T-cell (primary cell): Measurements from ENCODE around the gene GET4. TPM values are rescaled to one million over a fixed set of nuclear protein-coding genes. Genes with fewer than 3 reads are reported as not detected.

Source experiments
- ATAC-seq, 4 experiments: fragments of 200-7000 bp in 3 of 4; fragments of 150-1000 bp in 1 of 4; cut with Tn5 transposase; replicated peaks in 1 of 4; 1 replicate in 3 of 4; 2 replicates in 1 of 4; pipeline ENCODE4 v1.10.0; 2021; ENCODE audit warnings: moderate library complexity in 3 of 4, mild to moderate bottlenecking in 2 of 4, moderate number of reproducible peaks in 1 of 4
- CTCF ChIA-PET, 2 donors: fragments of 300-600 bp; sonication (Branson Sonifier 250); formaldehyde crosslinking; loops; one replicate each; lab custom pipeline; 2022; ENCODE audit warnings: antibody characterized with exemption in 2 of 2; lab: Charles Lee
- POLR2A ChIA-PET, 2 donors: fragments of 300-600 bp; sonication (Branson Sonifier 250); formaldehyde crosslinking; loops; one replicate each; lab custom pipeline; 2022; ENCODE audit warnings: antibody characterized with exemption in 2 of 2; lab: Charles Lee
- DNase-seq, 35 experiments: peaks; one replicate each; pipeline versions ENCODE4 v3.0.0 to v3.0.0-alpha.2; 2013 to 2023
- H3K27ac ChIP-seq: one replicate; pipeline ENCODE4 v1.5.1; 2013; ENCODE audit warnings: low read length
- H3K27me3 ChIP-seq, 2 experiments: replicated peaks in 1 of 2; 1 replicate in 1 of 2; 2 replicates in 1 of 2; pipeline versions ENCODE4 v1.6.1 to v1.7.0; 2013; ENCODE audit warnings: low read length in 1 of 2, mixed read lengths in 1 of 2; ENCODE audit not compliant: control insufficient read depth in 2 of 2, insufficient read depth in 2 of 2; ENCODE audit errors: extremely low read depth in 1 of 2
- H3K36me3 ChIP-seq, 2 donors: 1 replicate in 1 of 2; 2 replicates in 1 of 2; pipeline versions ENCODE4 v1.6.1 to v1.7.0; 2013; ENCODE audit warnings: low read length in 1 of 2; ENCODE audit not compliant: control insufficient read depth in 2 of 2, insufficient read depth in 1 of 2; ENCODE audit errors: extremely low read depth in 1 of 2
- H3K4me1 ChIP-seq, 2 experiments: 1 replicate in 1 of 2; 2 replicates in 1 of 2; pipeline versions ENCODE4 v1.6.1 to v1.7.0; 2013; ENCODE audit warnings: low read length in 2 of 2, mixed read lengths in 1 of 2; ENCODE audit not compliant: insufficient read depth in 2 of 2, control insufficient read depth in 1 of 2; ENCODE audit errors: extremely low read depth in 1 of 2
- H3K4me3 ChIP-seq, 2 donors: 1 replicate in 1 of 2; 2 replicates in 1 of 2; pipeline versions ENCODE4 v1.5.1 to v1.7.0; 2013; ENCODE audit warnings: mild to moderate bottlenecking in 2 of 2, low read length in 1 of 2, moderate library complexity in 1 of 2; ENCODE audit not compliant: control insufficient read depth in 1 of 2; ENCODE audit errors: extremely low read depth in 1 of 2
- H3K9me3 ChIP-seq: 2 replicates; pipeline ENCODE4 v1.7.0; 2013
- H3K27ac Mint-ChIP-seq, 2 donors: one replicate each; pipeline ENCODE4 v1.8.0; 2020 to 2021; ENCODE audit warnings: mild to moderate bottlenecking in 2 of 2, mixed read lengths in 2 of 2
- H3K27me3 Mint-ChIP-seq, 2 donors: one replicate each; pipeline ENCODE4 v1.8.0; 2021 to 2022; ENCODE audit warnings: mixed read lengths in 2 of 2
- H3K36me3 Mint-ChIP-seq: one replicate; pipeline ENCODE4 v1.8.0; 2021; ENCODE audit warnings: mixed read lengths
- H3K4me1 Mint-ChIP-seq, 3 donors: one replicate each; pipeline ENCODE4 v1.8.0; 2020 to 2022; ENCODE audit warnings: mixed read lengths in 3 of 3, mild to moderate bottlenecking in 1 of 3
- H3K4me3 Mint-ChIP-seq, 3 donors: one replicate each; pipeline ENCODE4 v1.8.0; 2020 to 2022; ENCODE audit warnings: mild to moderate bottlenecking in 3 of 3, mixed read lengths in 3 of 3, moderate library complexity in 3 of 3
- H3K9me3 Mint-ChIP-seq, 3 donors: one replicate each; pipeline ENCODE4 v1.8.0; 2020 to 2022; ENCODE audit warnings: mixed read lengths in 3 of 3
- WGBS: methylation state at CpG from one replicate; pipeline ENCODE4 v1.1.5; 2013; ENCODE audit warnings: missing lambda C conversion rate; ENCODE audit not compliant: insufficient coverage; 5-methylcytosine and 5-hydroxymethylcytosine counted together
- total RNA-seq, 35 experiments: library from RNA in 6 of 35; stranded (reverse) in 6 of 35; fragments of 120-200 nt in 1 of 35; gene quantifications; one replicate each; pipeline versions ENCODE4 v1.2.1 to v1.2.4 and lab custom pipeline; 2013 to 2026

GET4 gene
- total RNA-seq, 5 donors from 2014 or later (not counting 1 experiment from before 2014, with no cell fraction given) = 52.2 to 76.4 (median 54.7) TPM

- peak overlapping the region; percentile 72 for H3K27ac ChIP-seq
- peaks cover 8 to 47% (median 32%) of the 10 kb centered on the region in 3 donors for H3K4me1 Mint-ChIP-seq
Observed at GRCh38 chr7:926061-927030, 50.0 kb downstream of the GET4 start.

GRCh38 chr7:927031-927671 lies 50.8 kb downstream of the GET4 start:
- Histone ChIP-seq H3K4me1 (peaks cover 15 to 78% of the 10 kb centered on the region in 2 experiments), H3K36me3 (no peaks in the 10 kb centered on the region), H3K27me3 (no peaks in the 10 kb centered on the region), H3K27ac (no peak overlapping the region), H3K4me3 (no peak overlapping the region), H3K9me3 (no peaks in the 10 kb centered on the region)
- Mint-ChIP-seq H3K9me3 (no peaks in the 10 kb centered on the region), H3K27me3 (no peaks in the 10 kb centered on the region), H3K36me3 (no peaks in the 10 kb centered on the region), H3K27ac (peak overlapping the region; percentile 5 to 55), H3K4me1 (peaks cover 7 to 40% (median 28%) of the 10 kb centered on the region in 3 donors), H3K4me3 (no peak overlapping the region)
- peak in 1 of 35 experiments; percentile 2 for DNase-seq
- WGBS = 88% methylated on average over 16 of the region's 21 CpGs
- ATAC-seq = no peak
- ChIA-PET POLR2A (no interaction called here), CTCF (no interaction called here)

More at GRCh38 chr7:926061-927030, 50.0 kb downstream of the GET4 start:
- H3K4me1 ChIP-seq = peaks cover 20 to 86% of the 10 kb centered on the region in 2 experiments
- no peaks in the 10 kb centered on the region for H3K27me3 ChIP-seq
- CTCF ChIA-PET = no interaction called here
- H3K9me3 ChIP-seq = no peaks in the 10 kb centered on the region
- no peaks in the 10 kb centered on the region for H3K36me3 ChIP-seq
- H3K27me3 Mint-ChIP-seq = no peaks in the 10 kb centered on the region
- peak in 2 of 35 experiments; percentile 1 to 2 for DNase-seq
- H3K27ac Mint-ChIP-seq = peak overlapping the region in 1 of 2 donors; percentile 69
- H3K4me3 ChIP-seq = no peak overlapping the region
- H3K9me3 Mint-ChIP-seq = no peaks in the 10 kb centered on the region
- ATAC-seq = no peak
- no peaks in the 10 kb centered on the region for H3K36me3 Mint-ChIP-seq
- POLR2A ChIA-PET = no interaction called here
- no peak overlapping the region for H3K4me3 Mint-ChIP-seq
- 87% methylated on average over 38 of the region's 47 CpGs for WGBS

DNA sequence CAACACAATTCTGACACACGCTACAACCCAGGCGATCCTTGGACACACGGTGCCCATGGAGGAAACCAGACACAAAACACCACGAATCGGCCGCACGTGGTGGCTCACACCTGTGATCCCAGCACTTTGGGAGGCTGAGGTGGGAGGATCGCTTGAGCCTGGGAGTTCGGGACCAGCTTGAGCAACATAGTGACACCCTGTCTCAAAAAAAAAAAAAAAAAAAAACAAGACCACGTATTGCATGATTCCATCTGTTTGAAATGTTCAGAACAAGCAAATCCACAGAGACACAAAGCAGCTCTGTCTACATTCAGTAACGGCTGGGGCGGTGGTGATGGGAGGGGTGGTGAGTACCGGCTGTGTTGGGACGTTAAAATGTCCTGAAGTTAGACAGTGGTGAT lies 53.0 kb downstream of the GET4 start:
- no peaks in the 10 kb centered on the region for H3K27me3 Mint-ChIP-seq
- DNase-seq (no peak), ATAC-seq (no peak)
- H3K36me3 Mint-ChIP-seq = no peaks in the 10 kb centered on the region
- peaks cover 0 to 28% (median 17%) of the 10 kb centered on the region in 3 donors for H3K4me1 Mint-ChIP-seq
- H3K27me3 ChIP-seq = no peaks in the 10 kb centered on the region
- H3K9me3 ChIP-seq = no peaks in the 10 kb centered on the region
- H3K27ac Mint-ChIP-seq = peak overlapping the region; percentile 52 to 75
- CTCF ChIA-PET = no interaction called here
- H3K36me3 ChIP-seq = no peaks in the 10 kb centered on the region
- H3K4me3 ChIP-seq = no peak overlapping the region
- H3K4me1 ChIP-seq = peaks cover 3 to 58% of the 10 kb centered on the region in 2 experiments
- H3K27ac ChIP-seq = no peak overlapping the region
- POLR2A ChIA-PET = interaction anchor here in 1 of 2 donors (0.6 kb wide), 1 partner anchor 78 kb away, joined by 5 read pairs; no protein-coding TSS in a partner anchor
- H3K4me3 Mint-ChIP-seq = no peak overlapping the region
- WGBS = 89% methylated on average over 10 of the region's 14 CpGs
- H3K9me3 Mint-ChIP-seq = no peaks in the 10 kb centered on the region

DNA sequence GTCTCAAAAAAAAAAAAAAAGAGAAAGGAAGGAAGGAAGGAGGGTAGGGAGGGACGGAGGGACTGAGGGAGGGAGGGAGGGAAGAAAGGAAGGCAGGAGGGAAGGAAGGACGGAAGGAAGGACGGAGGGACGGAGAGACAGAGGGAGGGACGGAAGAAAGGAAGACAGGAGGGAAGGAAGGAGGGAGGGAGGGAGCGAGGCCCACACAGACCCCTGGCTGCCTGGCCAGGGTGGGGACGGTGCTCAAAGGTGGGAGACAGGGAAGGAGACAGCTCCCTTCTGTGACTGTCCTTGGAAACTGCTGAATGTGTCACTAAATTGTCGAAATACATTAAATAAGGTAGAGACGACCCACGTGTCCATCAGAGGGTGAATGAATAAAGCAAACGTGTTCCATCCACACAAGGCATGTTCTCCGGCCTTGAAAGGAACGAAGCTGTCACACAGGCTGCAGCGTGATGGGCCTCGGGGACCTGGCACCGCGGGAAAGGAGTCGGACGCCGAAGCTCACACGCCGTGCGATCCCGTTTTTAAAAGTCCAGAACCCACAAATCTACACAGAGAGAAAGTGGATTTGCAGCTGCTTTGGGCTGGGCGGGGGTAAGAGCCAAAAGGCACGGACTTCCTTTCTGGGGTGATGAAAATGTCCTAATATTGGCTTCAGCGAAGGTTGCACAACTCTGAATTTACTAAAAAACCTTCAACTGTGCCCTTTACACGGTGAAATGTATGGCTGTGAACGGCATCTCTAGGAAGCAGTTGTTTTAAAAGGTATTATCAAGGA lies 54.8 kb downstream of the GET4 start:
- Histone ChIP-seq H3K4me1 (peaks cover 0 to 52% of the 10 kb centered on the region in 2 experiments), H3K9me3 (no peaks in the 10 kb centered on the region), H3K27ac (no peak overlapping the region), H3K36me3 (no peaks in the 10 kb centered on the region), H3K4me3 (no peak overlapping the region), H3K27me3 (peaks cover 0 to under 1% of the 10 kb centered on the region in 2 experiments)
- ChIA-PET POLR2A (no interaction called here), CTCF (no interaction called here)
- H3K4me3 Mint-ChIP-seq = no peak overlapping the region
- ATAC-seq (no peak), DNase-seq (no peak)
- H3K27me3 Mint-ChIP-seq = no peaks in the 10 kb centered on the region
- 93% methylated on average over 11 of the region's 29 CpGs for WGBS
- no peaks in the 10 kb centered on the region for H3K9me3 Mint-ChIP-seq
- H3K36me3 Mint-ChIP-seq = no peaks in the 10 kb centered on the region
- H3K4me1 Mint-ChIP-seq = peaks cover 0 to 21% (median 10%) of the 10 kb centered on the region in 3 donors
- H3K27ac Mint-ChIP-seq = no peak overlapping the region

GRCh38 chr7:931871-932650 lies 55.7 kb downstream of the GET4 start:
- DNase-seq (no peak), ATAC-seq (no peak)
- Histone ChIP-seq H3K27ac (no peak overlapping the region), H3K36me3 (no peaks in the 10 kb centered on the region), H3K4me3 (no peak overlapping the region), H3K4me1 (peaks cover 0 to 50% of the 10 kb centered on the region in 2 experiments), H3K27me3 (peaks cover 0 to 2% of the 10 kb centered on the region in 2 experiments), H3K9me3 (no peaks in the 10 kb centered on the region)
- H3K36me3 Mint-ChIP-seq = no peaks in the 10 kb centered on the region
- no peaks in the 10 kb centered on the region for H3K9me3 Mint-ChIP-seq
- H3K4me1 Mint-ChIP-seq = peaks cover 0 to 24% (median 14%) of the 10 kb centered on the region in 3 donors
- H3K4me3 Mint-ChIP-seq = no peak overlapping the region
- 94% methylated on average over 19 of the region's 21 CpGs for WGBS
- CTCF ChIA-PET = no interaction called here
- POLR2A ChIA-PET = no interaction called here
- no peaks in the 10 kb centered on the region for H3K27me3 Mint-ChIP-seq
- H3K27ac Mint-ChIP-seq = peak overlapping the region in 1 of 2 donors; percentile 58
